Measurements from ENCODE around the gene BCAP31. TPM values are rescaled to one million over a fixed set of nuclear protein-coding genes. Genes with fewer than 3 reads are reported as not detected.

BCAP31 gene
- total RNA-seq, 1 donor from 2014 or later: 219 TPM

- H3K4me2 ChIP-seq (ENCODE audit: low read length): no peak overlapping the region
- H3K4me3 ChIP-seq (ENCODE audit: insufficient read depth, low read depth, low read length): no peak overlapping the region
- no peak overlapping the region for H3K27ac ChIP-seq (ENCODE audit: low read depth, low read length)
- DNase-seq (ENCODE audit: low read depth) (no peak), FAIRE-seq (no peak)
- peaks cover 11% of the 10 kb centered on the region for H3K4me1 ChIP-seq (ENCODE audit: insufficient read depth, low read length)
- no peaks in the 10 kb centered on the region for H3K9me3 ChIP-seq (ENCODE audit: insufficient read depth, low read depth, low read length)
- no peaks in the 10 kb centered on the region for H3K4me1 Mint-ChIP-seq (ENCODE audit: low read depth, unreplicated experiment)
- H4K20me1 ChIP-seq (ENCODE audit: insufficient read depth, low read length): no peaks in the 10 kb centered on the region
- no peaks in the 10 kb centered on the region for H3K36me3 Mint-ChIP-seq (ENCODE audit: low read depth, unreplicated experiment)
- H3K79me2 ChIP-seq (ENCODE audit: insufficient read depth, low read length): no peaks in the 10 kb centered on the region
- no peaks in the 10 kb centered on the region for H3K9me3 Mint-ChIP-seq (ENCODE audit: unreplicated experiment)
- TF ChIP-seq EZH2 (IDR thresholded peaks at IDR 0.05; ENCODE audit: insufficient read depth, low read length) (no peak), CTCF (IDR thresholded peaks at IDR 0.05; ENCODE audit: insufficient read depth, low read depth, low read length) (no peak)
- no peak overlapping the region for H3K27ac Mint-ChIP-seq (ENCODE audit: unreplicated experiment)
- H3K27me3 Mint-ChIP-seq (ENCODE audit: low read depth, unreplicated experiment): no peaks in the 10 kb centered on the region
- no peak overlapping the region for H2AFZ ChIP-seq (ENCODE audit: low read depth, low read length)
- no peak overlapping the region for H3K4me3 Mint-ChIP-seq (ENCODE audit: unreplicated experiment)
- no peak overlapping the region for H3K9ac ChIP-seq (ENCODE audit: low read length)
- H3K27me3 ChIP-seq (ENCODE audit: insufficient read depth, low read length): no peaks in the 10 kb centered on the region
- H3K36me3 ChIP-seq (ENCODE audit: insufficient read depth, low read length): no peaks in the 10 kb centered on the region
Observed at GRCh38 chrX:153770601-153771414, 46.6 kb upstream of the BCAP31 start.

GRCh38 chrX:153769865-153770600, 45.8 kb upstream of the BCAP31 start:
- Histone ChIP-seq H3K27me3 (ENCODE audit: insufficient read depth, low read length) (no peaks in the 10 kb centered on the region), H2AFZ (ENCODE audit: low read depth, low read length) (no peak overlapping the region), H3K79me2 (ENCODE audit: insufficient read depth, low read length) (no peaks in the 10 kb centered on the region), H3K4me3 (ENCODE audit: insufficient read depth, low read depth, low read length) (no peak overlapping the region), H3K4me1 (ENCODE audit: insufficient read depth, low read length) (peaks cover 18% of the 10 kb centered on the region), H3K36me3 (ENCODE audit: insufficient read depth, low read length) (no peaks in the 10 kb centered on the region), H4K20me1 (ENCODE audit: insufficient read depth, low read length) (no peaks in the 10 kb centered on the region), H3K4me2 (ENCODE audit: low read length) (no peak overlapping the region), H3K9ac (ENCODE audit: low read length) (no peak overlapping the region), H3K9me3 (ENCODE audit: insufficient read depth, low read depth, low read length) (no peaks in the 10 kb centered on the region), H3K27ac (ENCODE audit: low read depth, low read length) (no peak overlapping the region)
- Mint-ChIP-seq H3K9me3 (ENCODE audit: unreplicated experiment) (no peaks in the 10 kb centered on the region), H3K27me3 (ENCODE audit: low read depth, unreplicated experiment) (no peaks in the 10 kb centered on the region), H3K36me3 (ENCODE audit: low read depth, unreplicated experiment) (no peaks in the 10 kb centered on the region), H3K4me3 (ENCODE audit: unreplicated experiment) (no peak overlapping the region), H3K27ac (ENCODE audit: unreplicated experiment) (no peak overlapping the region), H3K4me1 (ENCODE audit: low read depth, unreplicated experiment) (no peaks in the 10 kb centered on the region)
- TF ChIP-seq EZH2 (IDR thresholded peaks at IDR 0.05; ENCODE audit: insufficient read depth, low read length): no peak
- TF ChIP-seq CTCF (IDR thresholded peaks at IDR 0.05; ENCODE audit: insufficient read depth, low read depth, low read length): no peak
- FAIRE-seq (no peak), DNase-seq (ENCODE audit: low read depth) (no peak)

Measured in astrocyte (in vitro differentiated cells and primary cell).